ENCODE data around the gene ACKR1. TPM values are rescaled to one million over a fixed set of nuclear protein-coding genes. Genes with fewer than 3 reads are reported as not detected.

ACKR1 gene
- total and polyA plus RNA-seq, 2 donors from 2014 or later = 3.4 to 142 TPM

DNA sequence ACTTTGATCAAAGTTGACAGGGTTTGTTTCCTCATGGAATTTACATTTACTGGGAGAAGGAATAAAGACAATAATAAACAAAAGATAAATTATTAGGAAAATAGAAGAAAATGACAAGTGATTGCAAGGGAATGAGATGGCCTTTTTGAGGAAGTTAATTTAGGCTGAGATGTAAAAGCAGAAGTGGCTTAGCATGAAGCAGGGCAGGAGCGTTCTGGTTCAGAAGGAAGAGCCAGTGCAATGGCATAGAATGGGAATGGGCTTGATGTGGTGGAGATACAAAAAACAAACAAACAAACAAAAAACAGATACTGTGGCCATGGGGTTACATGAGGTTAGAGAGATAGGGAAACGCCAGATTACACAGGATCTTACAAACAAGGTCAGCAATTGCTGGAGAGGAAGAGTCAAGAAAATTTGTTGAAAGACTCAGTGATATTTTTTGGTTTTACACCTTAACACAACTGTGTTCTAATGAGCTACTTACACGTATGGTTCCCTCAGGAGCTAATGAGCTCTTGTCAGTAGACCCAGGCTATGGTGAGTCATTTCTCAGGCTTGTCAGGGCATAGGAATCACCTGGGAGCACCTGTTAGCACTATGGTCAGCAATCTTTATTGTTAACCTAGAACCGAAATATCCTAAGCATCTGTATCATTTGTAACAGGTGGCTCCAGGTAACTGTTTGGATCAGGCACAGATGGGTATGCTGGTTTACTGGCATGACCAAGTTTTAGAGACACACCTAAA lies 42.0 kb upstream of the ACKR1 start:
- intact Hi-C loops (cut with DNase I) = no loop called here
- Histone ChIP-seq H3K9me3 (ENCODE audit: control insufficient read depth in 2 of 3, insufficient read depth in 1 of 3, low read length in 3 of 3) (no peaks in the 10 kb centered on the region), H3K4me1 (ENCODE audit: control insufficient read depth in 2 of 3, insufficient read depth in 2 of 3, low read depth in 1 of 3, low read length in 3 of 3) (no peaks in the 10 kb centered on the region), H3K36me3 (ENCODE audit: control insufficient read depth in 2 of 3, insufficient read depth in 3 of 3, low read length in 3 of 3) (no peaks in the 10 kb centered on the region), H3K27me3 (ENCODE audit: control insufficient read depth, insufficient read depth, low read length) (no peaks in the 10 kb centered on the region), H3K27ac (ENCODE audit: low read depth in 2 of 2, low read length in 2 of 2) (no peak overlapping the region), H3K9ac (ENCODE audit: low read length in 3 of 3) (no peak overlapping the region), H3K4me3 (ENCODE audit: low read length in 3 of 3) (no peak overlapping the region)
- FAIRE-seq (no peak), DNase-seq (no peak)
- TF ChIP-seq CTCF (IDR thresholded peaks at IDR 0.05; ENCODE audit: borderline replicate concordance, extremely low read depth, insufficient read depth) = no peak

GRCh38 chr1:159163614-159164228 lies 41.0 kb upstream of the ACKR1 start:
- H3K27me3 ChIP-seq (ENCODE audit: control insufficient read depth, insufficient read depth, low read length) = no peaks in the 10 kb centered on the region
- intact Hi-C loops (cut with DNase I) = no loop called here
- peak in 1 of 5 donors; percentile 13 for DNase-seq
- TF ChIP-seq CTCF (IDR thresholded peaks at IDR 0.05; ENCODE audit: borderline replicate concordance, extremely low read depth, insufficient read depth) = no peak
- no peak overlapping the region for H3K9ac ChIP-seq (ENCODE audit: low read length in 3 of 3)
- H3K4me3 ChIP-seq (ENCODE audit: low read length in 3 of 3) = no peak overlapping the region
- no peaks in the 10 kb centered on the region for H3K9me3 ChIP-seq (ENCODE audit: control insufficient read depth in 2 of 3, insufficient read depth in 1 of 3, low read length in 3 of 3)
- no peak for FAIRE-seq
- no peak overlapping the region for H3K27ac ChIP-seq (ENCODE audit: low read depth in 2 of 2, low read length in 2 of 2)
- no peaks in the 10 kb centered on the region for H3K4me1 ChIP-seq (ENCODE audit: control insufficient read depth in 2 of 3, insufficient read depth in 2 of 3, low read depth in 1 of 3, low read length in 3 of 3)
- no peaks in the 10 kb centered on the region for H3K36me3 ChIP-seq (ENCODE audit: control insufficient read depth in 2 of 3, insufficient read depth in 3 of 3, low read length in 3 of 3)

- Histone ChIP-seq H3K9ac (ENCODE audit: low read length in 3 of 3) (no peak overlapping the region), H3K27me3 (ENCODE audit: control insufficient read depth, insufficient read depth, low read length) (peaks cover 7% of the 10 kb centered on the region), H3K27ac (ENCODE audit: low read depth in 2 of 2, low read length in 2 of 2) (no peak overlapping the region), H3K4me1 (ENCODE audit: control insufficient read depth in 2 of 3, insufficient read depth in 2 of 3, low read depth in 1 of 3, low read length in 3 of 3) (no peaks in the 10 kb centered on the region), H3K4me3 (ENCODE audit: low read length in 3 of 3) (no peak overlapping the region), H3K9me3 (ENCODE audit: control insufficient read depth in 2 of 3, insufficient read depth in 1 of 3, low read length in 3 of 3) (no peaks in the 10 kb centered on the region), H3K36me3 (ENCODE audit: control insufficient read depth in 2 of 3, insufficient read depth in 3 of 3, low read length in 3 of 3) (no peaks in the 10 kb centered on the region)
- intact Hi-C loops (cut with DNase I) = no loop called here
- no peak for TF ChIP-seq CTCF (IDR thresholded peaks at IDR 0.05; ENCODE audit: borderline replicate concordance, extremely low read depth, insufficient read depth)
- DNase-seq (no peak), FAIRE-seq (no peak)
Measured at GRCh38 chr1:159168043-159168442, 36.6 kb upstream of the ACKR1 start.

All from kidney (tissue), 14 donors.